Keratinocyte (primary cell): Measurements from ENCODE around the gene TNNT3. TPM values are rescaled to one million over a fixed set of nuclear protein-coding genes. Genes with fewer than 3 reads are reported as not detected.

ENCODE experiments used
- DNase-seq: peaks from one replicate; pipeline ENCODE4 v3.0.0-alpha.2; 2011; ENCODE audit warnings: low read depth, missing footprints, low spot score
- FAIRE-seq: peaks from 2 replicates; lab custom pipeline; 2011; peaks lifted over from hg19 to GRCh38; lab: Jason Lieb, UNC
- H2AFZ ChIP-seq: 2 replicates; pipeline ENCODE4 v1.6.0; 2012; ENCODE audit warnings: low read length, control low read depth, inconsistent platforms; ENCODE audit not compliant: control insufficient read depth
- H3K27ac ChIP-seq: 2 replicates; pipeline ENCODE4 v1.5.1; 2011; ENCODE audit warnings: low read length; ENCODE audit not compliant: control insufficient read depth, insufficient read depth
- H3K27me3 ChIP-seq: 3 replicates; pipeline ENCODE4 v1.6.0; 2011; ENCODE audit warnings: low read length; ENCODE audit not compliant: control insufficient read depth, insufficient read depth; ENCODE audit errors: extremely low read depth
- H3K36me3 ChIP-seq, 2 experiments: 2 replicates in 1 of 2; 3 replicates in 1 of 2; pipeline ENCODE4 v1.5.1; 2011; ENCODE audit warnings: low read length in 2 of 2, mild to moderate bottlenecking in 1 of 2; ENCODE audit not compliant: control insufficient read depth in 2 of 2, insufficient read depth in 2 of 2; ENCODE audit errors: extremely low read depth in 1 of 2
- H3K4me1 ChIP-seq: 3 replicates; pipeline ENCODE4 v1.5.1; 2011; ENCODE audit warnings: low read length; ENCODE audit not compliant: control insufficient read depth, insufficient read depth; ENCODE audit errors: extremely low read depth
- H3K4me2 ChIP-seq: 3 replicates; pipeline ENCODE4 v1.6.0; 2011; ENCODE audit warnings: low read depth, low read length; ENCODE audit not compliant: control insufficient read depth, insufficient read depth; ENCODE audit errors: extremely low read depth
- H3K4me3 ChIP-seq, 3 experiments: fragments of 200-600 bp in 1 of 3; sonication (generic) in 1 of 3; 2 replicates in 2 of 3; 3 replicates in 1 of 3; pipeline ENCODE4 v1.5.1; 2011 to 2016; ENCODE audit warnings: low read length in 3 of 3, mild to moderate bottlenecking in 3 of 3, control low read depth in 2 of 3, inconsistent platforms in 1 of 3, low read depth in 1 of 3, mixed read lengths in 1 of 3, mixed run types in 1 of 3, moderate library complexity in 1 of 3; ENCODE audit not compliant: control insufficient read depth in 2 of 3, insufficient read depth in 2 of 3; ENCODE audit errors: extremely low read depth in 1 of 3
- H3K79me2 ChIP-seq: 2 replicates; pipeline ENCODE4 v1.6.0; 2012; ENCODE audit warnings: low read length; ENCODE audit not compliant: control insufficient read depth, insufficient read depth
- H3K9ac ChIP-seq: 3 replicates; pipeline ENCODE4 v1.6.0; 2011; ENCODE audit warnings: low read length; ENCODE audit not compliant: control insufficient read depth, insufficient read depth; ENCODE audit errors: extremely low read depth
- H3K9me1 ChIP-seq: 3 replicates; pipeline ENCODE4 v1.6.0; 2011; ENCODE audit warnings: low read length; ENCODE audit not compliant: control insufficient read depth, insufficient read depth; ENCODE audit errors: extremely low read depth
- H3K9me3 ChIP-seq: 2 replicates; pipeline ENCODE4 v1.5.1; 2012; ENCODE audit warnings: low read depth, low read length; ENCODE audit not compliant: control insufficient read depth
- H4K20me1 ChIP-seq: 3 replicates; pipeline ENCODE4 v1.6.0; 2011; ENCODE audit warnings: low read length; ENCODE audit not compliant: control insufficient read depth, insufficient read depth; ENCODE audit errors: extremely low read depth
- CTCF ChIP-seq, 3 experiments: IDR thresholded peaks in 1 of 3; conservative IDR thresholded peaks in 1 of 3; optimal IDR thresholded peaks in 1 of 3; 2 replicates in 2 of 3; 3 replicates in 1 of 3; pipeline versions ENCODE3 to v1.5.1; 2011; ENCODE audit warnings: low read length in 3 of 3, mild to moderate bottlenecking in 3 of 3, moderate library complexity in 2 of 3, control low read depth in 1 of 3, inconsistent platforms in 1 of 3; ENCODE audit not compliant: insufficient read depth in 2 of 3; ENCODE audit errors: extremely low read depth in 1 of 3
- EZH2 ChIP-seq: IDR thresholded peaks from one replicate; pipeline ENCODE4 v1.6.1; 2012; ENCODE audit warnings: inconsistent platforms, mild to moderate bottlenecking, low read length, moderate library complexity
- dilution Hi-C: fragments of 300-500 bp; cut with MboI; formaldehyde crosslinking; loops from one replicate; pipeline ENCODE4 v1.7.0; 2020; ENCODE audit warnings: low sequenced_read_pairs; ENCODE audit not compliant: extremely low pct_ligation_motif_present
- polyA plus RNA-seq, 5 experiments: library from polyadenylated mRNA; depleted of rRNA in 3 of 5; stranded (reverse) in 3 of 5; stranded (forward) in 1 of 5; unstranded in 1 of 5; fragments of >200 nt; gene quantifications; 1 replicate in 1 of 5; 2 replicates in 3 of 5; 3 replicates in 1 of 5; pipeline versions ENCODE4 v1.2.1 to v1.2.3, GENCODE V29; 2011 to 2012; ENCODE audit warnings: missing spikeins in 2 of 5, low read depth in 1 of 5, low replicate concordance in 1 of 5

The TNNT3 gene
- polyA plus RNA-seq, 1 donor (not counting 4 experiments of a cell fraction or from before 2014, with no cell fraction given), result 0.09 TPM

DNA sequence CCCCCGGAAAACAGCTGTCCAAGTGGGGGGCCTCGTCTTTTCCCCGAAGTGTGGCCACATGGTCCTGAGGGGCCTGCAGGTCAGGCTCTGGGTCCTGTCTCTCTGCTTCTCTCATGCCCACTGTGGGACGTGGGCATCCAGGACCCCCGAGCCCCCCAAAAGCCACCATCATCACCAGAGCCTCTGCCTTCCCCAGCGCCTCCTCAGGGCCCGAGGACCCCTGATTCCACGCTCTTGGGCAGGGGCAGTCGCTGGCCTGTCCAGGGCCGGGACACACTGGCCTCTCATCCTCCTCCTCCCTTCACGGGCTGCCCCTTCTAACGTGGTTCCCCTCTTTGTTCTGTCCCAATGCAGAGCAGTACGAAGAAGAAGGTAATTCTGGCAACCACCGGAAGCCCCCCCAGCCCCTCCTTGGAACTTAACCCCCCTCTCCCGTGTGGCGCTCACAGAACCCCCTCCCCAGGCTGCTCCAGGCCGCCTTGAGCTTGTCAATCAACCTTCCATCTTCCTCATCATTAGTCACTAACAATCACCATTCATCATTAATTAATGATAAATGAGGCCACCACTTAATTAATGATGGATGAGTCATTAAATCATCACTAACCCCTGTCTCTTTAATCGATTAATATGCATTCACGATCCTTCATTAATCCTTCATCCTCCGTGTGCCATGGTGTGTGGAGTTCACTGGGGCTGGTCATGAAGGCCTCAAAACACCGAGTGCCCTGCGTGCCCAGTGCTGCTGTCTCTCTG lies 3.9 kb downstream of the TNNT3 start:
- H3K36me3 ChIP-seq, result no peaks in the 10 kb centered on the region
- H3K4me1 ChIP-seq, result peaks cover 5% of the 10 kb centered on the region

DNA sequence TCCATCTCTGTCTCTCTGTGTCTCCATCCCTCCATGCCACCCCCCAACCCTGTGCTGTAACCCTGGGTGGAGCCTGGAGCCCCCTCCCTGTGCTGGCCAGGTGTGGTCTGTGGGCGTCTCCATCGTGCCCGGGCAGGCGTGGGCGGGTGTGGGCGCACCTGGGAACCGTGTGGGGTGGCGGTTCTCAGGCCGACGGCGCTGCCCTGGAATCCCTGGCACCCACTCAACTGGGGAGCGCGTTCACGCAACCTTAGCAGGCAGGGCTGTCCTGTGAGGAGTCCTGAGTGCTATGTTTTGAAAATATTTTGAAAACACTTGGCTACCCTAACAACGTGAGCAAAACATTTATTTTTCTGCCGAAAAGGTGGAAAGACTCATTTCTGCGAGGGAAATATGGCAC lies 4.7 kb downstream of the TNNT3 start:
- H3K9me3 ChIP-seq, result no peaks in the 10 kb centered on the region
- TF ChIP-seq CTCF (optimal IDR thresholded peaks at IDR 0.05 in 1 of 3, IDR thresholded peaks at IDR 0.05 in 1 of 3, conservative IDR thresholded peaks at IDR 0.05 in 1 of 3; ENCODE audit: extremely low read depth in 1 of 3, insufficient read depth in 2 of 3, low read length in 3 of 3), result no peak
- no peak for TF ChIP-seq EZH2
- peak overlapping the region; percentile 12 for H2AFZ ChIP-seq
- no peak overlapping the region for H3K27ac ChIP-seq
- H3K4me2 ChIP-seq, result no peak overlapping the region
- H3K27me3 ChIP-seq, result peaks cover 7% of the 10 kb centered on the region
- no peaks in the 10 kb centered on the region for H3K79me2 ChIP-seq
- H3K9me1 ChIP-seq, result no peaks in the 10 kb centered on the region
- H4K20me1 ChIP-seq, result no peaks in the 10 kb centered on the region
- no peak overlapping the region for H3K9ac ChIP-seq
- H3K4me1 ChIP-seq, result peaks cover 5% of the 10 kb centered on the region
- dilution Hi-C loops, result no loop called here
- FAIRE-seq (no peak), DNase-seq (no peak)
- H3K4me3 ChIP-seq, result no peak overlapping the region
- no peaks in the 10 kb centered on the region for H3K36me3 ChIP-seq

More for the DNA sequence above, 3.9 kb downstream of the TNNT3 start:
- H3K9ac ChIP-seq, result no peak overlapping the region
- dilution Hi-C loops, result no loop called here
- no peak overlapping the region for H3K27ac ChIP-seq
- no peaks in the 10 kb centered on the region for H3K9me1 ChIP-seq
- H3K9me3 ChIP-seq, result no peaks in the 10 kb centered on the region
- no peak overlapping the region for H3K4me3 ChIP-seq
- DNase-seq, result no peak
- peaks cover 3% of the 10 kb centered on the region for H3K27me3 ChIP-seq
- no peaks in the 10 kb centered on the region for H4K20me1 ChIP-seq
- TF ChIP-seq EZH2 (no peak), CTCF (optimal IDR thresholded peaks at IDR 0.05 in 1 of 3, IDR thresholded peaks at IDR 0.05 in 1 of 3, conservative IDR thresholded peaks at IDR 0.05 in 1 of 3; ENCODE audit: extremely low read depth in 1 of 3, insufficient read depth in 2 of 3, low read length in 3 of 3) (no peak)
- no peak for FAIRE-seq
- H3K4me2 ChIP-seq, result no peak overlapping the region
- H3K79me2 ChIP-seq, result no peaks in the 10 kb centered on the region
- H2AFZ ChIP-seq, result no peak overlapping the region
